Cardiac fibroblast (primary cell): Measurements from ENCODE around the gene ICAM2.
"Not testable (repeated sequence)": the region's sequence is repeated elsewhere in the genome, so short reads cannot be mapped to it uniquely, and the experiment has no call there.

ENCODE experiments used
- DNase-seq, 2 donors: peaks; one replicate each; pipeline versions ENCODE4 v3.0.0 to v3.0.0-alpha.2; 2010; ENCODE audit warnings: low read depth in 2 of 2
- H3K4me3 ChIP-seq, 2 donors: replicated peaks in 1 of 2; 1 replicate in 1 of 2; 2 replicates in 1 of 2; pipeline ENCODE4 v1.5.1; 2011; ENCODE audit warnings: low read depth in 2 of 2, low read length in 2 of 2, mild to moderate bottlenecking in 2 of 2, moderate library complexity in 1 of 2
- TF ChIP-seq, protein P1 (sequence below): IDR thresholded peaks from one replicate; pipeline ENCODE4 v1.5.1; 2011; ENCODE audit warnings: low read depth, mild to moderate bottlenecking, low read length, inconsistent platforms

The ICAM2 gene

DNA sequence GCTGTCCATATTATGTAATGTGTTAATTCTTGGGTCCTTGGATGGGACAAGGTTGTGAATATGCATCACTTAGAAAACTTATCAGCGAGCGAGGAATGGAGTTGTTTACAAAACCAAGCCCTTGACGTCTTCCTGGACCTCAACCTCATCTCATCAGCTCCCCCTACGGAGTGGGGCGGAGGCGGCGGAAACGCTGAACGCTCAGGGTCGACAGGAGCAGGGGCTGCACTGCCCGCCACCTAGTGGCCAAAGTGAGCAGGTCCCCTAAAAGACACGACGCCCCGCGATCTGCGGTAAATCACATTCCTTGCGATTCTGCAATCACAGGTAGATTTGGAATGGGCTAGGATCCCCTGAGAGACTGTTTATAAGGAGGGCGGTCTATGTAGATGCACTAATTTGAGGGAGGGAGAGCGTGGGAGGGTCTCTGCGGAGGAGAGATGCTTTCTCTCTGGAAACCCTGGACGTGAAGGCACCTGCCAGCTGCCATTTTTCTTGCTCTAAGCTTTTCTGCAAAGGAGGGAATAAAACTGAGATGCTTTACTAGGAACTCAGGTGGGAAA, 5.4 kb upstream of the ICAM2 start:
- TF ChIP-seq, protein P1, sequence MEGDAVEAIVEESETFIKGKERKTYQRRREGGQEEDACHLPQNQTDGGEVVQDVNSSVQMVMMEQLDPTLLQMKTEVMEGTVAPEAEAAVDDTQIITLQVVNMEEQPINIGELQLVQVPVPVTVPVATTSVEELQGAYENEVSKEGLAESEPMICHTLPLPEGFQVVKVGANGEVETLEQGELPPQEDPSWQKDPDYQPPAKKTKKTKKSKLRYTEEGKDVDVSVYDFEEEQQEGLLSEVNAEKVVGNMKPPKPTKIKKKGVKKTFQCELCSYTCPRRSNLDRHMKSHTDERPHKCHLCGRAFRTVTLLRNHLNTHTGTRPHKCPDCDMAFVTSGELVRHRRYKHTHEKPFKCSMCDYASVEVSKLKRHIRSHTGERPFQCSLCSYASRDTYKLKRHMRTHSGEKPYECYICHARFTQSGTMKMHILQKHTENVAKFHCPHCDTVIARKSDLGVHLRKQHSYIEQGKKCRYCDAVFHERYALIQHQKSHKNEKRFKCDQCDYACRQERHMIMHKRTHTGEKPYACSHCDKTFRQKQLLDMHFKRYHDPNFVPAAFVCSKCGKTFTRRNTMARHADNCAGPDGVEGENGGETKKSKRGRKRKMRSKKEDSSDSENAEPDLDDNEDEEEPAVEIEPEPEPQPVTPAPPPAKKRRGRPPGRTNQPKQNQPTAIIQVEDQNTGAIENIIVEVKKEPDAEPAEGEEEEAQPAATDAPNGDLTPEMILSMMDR = peak; percentile 94
- no peak overlapping the region for H3K4me3 ChIP-seq
- peak; percentile 76 to 82 for DNase-seq

DNA sequence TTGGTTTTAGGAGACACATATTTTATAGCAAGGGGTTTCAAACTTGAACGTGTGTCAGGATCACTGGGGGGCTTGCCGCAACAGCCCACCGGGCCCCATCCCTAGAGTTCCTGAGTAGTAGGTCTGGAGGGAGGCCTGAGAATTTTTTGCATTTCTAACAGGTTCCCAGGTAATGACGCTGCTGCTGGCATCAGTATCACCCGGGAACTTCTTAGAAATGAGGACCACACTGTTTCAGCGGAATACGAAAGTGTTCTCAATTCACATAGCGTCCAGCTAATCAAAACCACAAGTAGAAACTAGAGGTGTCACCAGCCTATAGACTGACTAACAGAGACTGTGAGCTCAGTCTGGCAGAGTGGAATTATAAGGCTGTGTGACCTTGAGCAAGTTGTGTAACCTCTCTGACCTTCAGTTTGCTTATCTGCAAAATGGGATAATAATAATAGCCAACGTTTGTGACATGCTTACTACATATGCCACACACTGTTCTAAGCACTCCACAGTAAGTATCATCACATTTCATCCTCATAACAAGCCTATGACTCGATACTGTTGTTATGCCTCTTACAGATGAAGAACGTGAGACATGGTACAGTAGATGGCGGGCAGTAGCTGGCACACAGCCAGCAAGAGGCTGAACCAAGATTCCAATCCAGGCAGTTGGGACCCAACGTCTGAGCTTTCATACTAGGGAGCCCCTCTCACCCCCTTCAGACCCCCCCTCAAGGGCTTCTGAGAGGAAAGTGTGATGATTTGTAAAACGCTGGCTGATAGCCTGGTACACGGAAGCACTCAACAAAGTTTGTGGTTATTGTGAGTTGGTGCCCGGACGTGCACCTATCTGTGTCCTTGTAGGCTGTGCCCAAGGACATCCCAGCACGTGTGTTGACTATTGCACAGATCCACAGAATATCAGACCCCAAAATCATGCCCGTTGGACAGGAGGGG, 4.6 kb upstream of the ICAM2 start:
- peak in 1 of 2 donors; percentile 39 for DNase-seq
- TF ChIP-seq, protein P1 = no peak

DNA sequence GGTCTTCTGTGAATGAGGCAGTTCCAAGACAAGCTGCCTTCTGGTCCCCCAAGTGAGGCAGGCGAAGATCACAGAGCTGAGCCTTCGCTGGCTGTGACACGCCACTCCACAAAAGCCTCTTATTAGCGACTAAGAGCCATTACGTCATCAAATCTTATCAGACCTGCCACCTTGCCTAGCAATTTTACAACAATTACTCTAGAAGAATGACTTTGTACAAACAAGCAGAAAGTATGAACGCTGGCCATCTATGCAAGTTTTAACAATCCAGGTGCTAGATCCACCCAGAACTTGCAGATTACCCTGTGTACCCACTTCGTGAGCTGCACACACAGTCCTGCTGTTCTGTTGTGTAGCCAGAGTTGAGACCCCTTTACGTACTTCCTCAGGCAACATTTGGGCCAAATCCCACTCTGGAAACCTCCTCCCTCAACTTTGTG, 3.8 kb upstream of the ICAM2 start:
- no peak for DNase-seq

More for the DNA sequence above, 4.6 kb upstream of the ICAM2 start:
- H3K4me3 ChIP-seq = no peak overlapping the region

DNA sequence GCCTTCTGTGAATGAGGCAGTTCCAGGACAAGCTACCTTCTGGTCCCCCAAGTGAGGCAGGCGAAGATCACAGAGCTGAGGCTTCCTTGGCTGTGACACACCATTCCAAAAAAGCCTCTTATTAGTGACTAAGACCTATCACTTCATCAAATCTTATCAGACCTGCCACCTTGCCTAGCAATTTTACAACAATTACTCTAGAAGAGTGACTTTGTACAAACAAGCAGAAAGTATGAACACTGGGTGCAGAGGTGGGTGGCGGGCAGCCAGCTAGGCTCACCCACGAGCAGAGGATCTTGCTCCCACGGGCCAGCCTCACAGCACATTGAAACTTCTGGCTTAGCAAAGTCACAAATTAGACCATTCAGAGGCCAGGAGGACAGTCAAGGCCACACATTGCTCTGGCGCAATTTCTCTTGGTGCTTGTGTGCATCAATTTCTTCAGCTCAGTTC, 2.2 kb upstream of the ICAM2 start:
- no peak overlapping the region for H3K4me3 ChIP-seq
- no peak for DNase-seq
- TF ChIP-seq, protein P1 = no peak

More for the DNA sequence above, 3.8 kb upstream of the ICAM2 start:
- TF ChIP-seq, protein P1 = no peak
- H3K4me3 ChIP-seq = no peak overlapping the region

DNA sequence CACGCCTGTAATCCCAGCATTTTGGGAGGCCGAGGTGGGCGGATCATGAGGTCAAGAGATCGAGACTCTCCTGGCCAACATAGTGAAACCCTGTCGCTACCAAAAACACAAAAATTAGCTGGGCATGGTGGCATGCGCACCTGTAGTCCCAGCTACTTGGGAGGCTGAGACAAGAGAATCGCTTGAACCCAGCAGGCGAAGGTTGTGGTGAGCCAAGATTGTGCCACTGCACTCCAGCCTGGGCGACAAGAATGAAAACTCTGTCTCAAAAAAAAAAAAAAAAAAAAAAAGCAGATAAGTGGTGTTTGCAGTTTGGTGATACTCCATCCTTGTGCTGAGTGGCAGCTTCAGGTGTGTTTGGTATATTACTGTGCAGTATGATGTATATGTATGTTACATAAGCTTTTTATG, 877 bp downstream of the ICAM2 start:
- H3K4me3 ChIP-seq, DNase-seq: not testable (repeated sequence)

DNA sequence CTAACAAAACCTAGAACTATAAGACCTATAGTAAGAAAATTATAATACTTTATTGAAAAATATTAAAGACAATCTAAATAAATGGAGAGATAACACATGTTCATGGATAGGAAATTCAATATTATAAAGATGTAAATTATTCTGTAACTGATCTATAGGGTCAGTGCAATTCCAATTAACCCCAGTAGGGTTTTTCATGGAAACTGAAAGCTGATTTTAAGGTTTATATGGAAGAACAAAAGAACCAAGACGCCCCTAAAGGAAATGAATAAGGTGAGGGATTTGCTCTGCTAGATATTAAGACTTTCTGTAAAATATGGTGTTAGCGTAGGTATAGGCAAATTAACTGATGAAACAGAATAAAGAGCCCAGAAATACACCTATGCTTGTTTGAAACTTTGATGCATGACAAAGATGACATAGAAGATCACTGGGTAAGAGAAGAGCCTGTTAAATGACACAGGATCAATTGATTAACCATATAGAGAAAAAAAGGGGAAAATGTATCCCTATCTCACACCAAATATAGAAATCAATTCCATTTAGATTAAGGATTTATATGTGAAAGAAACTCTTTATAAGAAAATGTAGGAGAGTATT, 3.0 kb downstream of the ICAM2 start:
- no peak overlapping the region for H3K4me3 ChIP-seq
- TF ChIP-seq, protein P1 = peak; percentile 38
- no peak for DNase-seq

DNA sequence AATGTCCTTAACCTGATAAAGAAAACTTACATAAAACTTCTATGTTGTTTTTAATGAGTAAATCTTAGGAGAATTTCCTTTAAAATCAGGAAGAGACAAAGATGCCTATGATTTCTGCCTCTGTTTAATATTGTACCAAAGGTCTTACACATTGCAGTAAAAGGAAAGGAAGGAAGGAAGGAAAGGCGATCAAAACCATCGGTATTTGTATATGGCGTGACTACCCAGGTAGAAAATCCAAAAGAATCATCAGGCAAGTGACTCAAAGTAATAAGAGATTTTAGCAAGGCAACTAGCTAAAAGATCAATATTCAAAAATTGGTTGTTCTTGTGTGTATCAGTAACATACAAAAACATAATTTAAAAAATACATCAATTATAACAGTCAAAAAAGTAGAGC, 3.5 kb downstream of the ICAM2 start:
- H3K4me3 ChIP-seq = no peak overlapping the region
- no peak for DNase-seq
- TF ChIP-seq, protein P1 = no peak
